IMR-90 (cell line): ENCODE data around the gene GAS6. TPM values are rescaled to one million over a fixed set of nuclear protein-coding genes. Genes with fewer than 3 reads are reported as not detected.

Experiments used
- ATAC-seq: fragments of 200-7000 bp; cut with Tn5 transposase; 2 replicates; pipeline ENCODE4 v1.9.1; 2020; ENCODE audit warnings: low read depth, mild to moderate bottlenecking, moderate library complexity
- BruUV-seq: library from RNA; stranded (reverse); fragments of 400-500 nt; replicated peaks from 2 replicates; lab custom pipeline; 2021; lab: Mats Ljungman, UMichigan
- CTCF ChIA-PET: fragments of 300-600 bp; formaldehyde crosslinking; extraction: SDS; loops from one replicate; lab custom pipeline; 2021; ENCODE audit warnings: antibody characterized with exemption; lab: Yijun Ruan, JAX
- POLR2A ChIA-PET: fragments of 300-600 bp; sonication (Branson Sonifier 250); formaldehyde crosslinking; loops from one replicate; lab custom pipeline; 2022; ENCODE audit warnings: antibody characterized with exemption; ENCODE audit not compliant: unreplicated experiment; lab: Charles Lee
- DNase-seq: peaks from one replicate; pipeline ENCODE4 v3.0.0; 2013
- H2AFZ ChIP-seq: replicated peaks from 2 replicates; pipeline ENCODE3; 2013; ENCODE audit warnings: low read length, mild to moderate bottlenecking; ENCODE audit not compliant: poor library complexity
- H2AK5ac ChIP-seq: 2 replicates; pipeline ENCODE4 v1.6.1; 2013; ENCODE audit warnings: low read depth, low read length, inconsistent platforms
- H2AK9ac ChIP-seq: replicated peaks from 2 replicates; pipeline ENCODE3; 2013; ENCODE audit warnings: mild to moderate bottlenecking, low read depth, low read length, moderate library complexity; ENCODE audit not compliant: poor library complexity
- H2BK120ac ChIP-seq: 2 replicates; pipeline ENCODE4 v1.6.1; 2013; ENCODE audit warnings: low read depth, low read length, inconsistent platforms
- H2BK15ac ChIP-seq: 3 replicates; pipeline ENCODE4 v1.6.1; 2013; ENCODE audit warnings: low read depth, low read length, inconsistent platforms
- H2BK20ac ChIP-seq: 2 replicates; pipeline ENCODE4 v1.6.1; 2013; ENCODE audit warnings: low read depth, mild to moderate bottlenecking, inconsistent platforms, low read length, moderate library complexity
- H2BK5ac ChIP-seq: 2 replicates; pipeline ENCODE4 v1.6.1; 2013; ENCODE audit warnings: mild to moderate bottlenecking, low read depth, low read length, inconsistent platforms; ENCODE audit not compliant: poor library complexity, severe bottlenecking
- H3K14ac ChIP-seq: replicated peaks from 2 replicates; pipeline ENCODE4 v1.6.1; 2013; ENCODE audit warnings: low read depth, low read length, inconsistent platforms
- H3K18ac ChIP-seq: 2 replicates; pipeline ENCODE4 v1.6.1; 2013; ENCODE audit warnings: low read depth, low read length, control low read depth
- H3K23ac ChIP-seq: 2 replicates; pipeline ENCODE4 v1.6.1; 2013; ENCODE audit warnings: low read depth, low read length, inconsistent platforms
- H3K27ac ChIP-seq: 2 replicates; pipeline ENCODE4 v1.5.1; 2013; ENCODE audit warnings: mild to moderate bottlenecking, control low read depth, low read length; ENCODE audit not compliant: insufficient read depth
- H3K27me3 ChIP-seq: 2 replicates; pipeline ENCODE4 v1.6.1; 2013; ENCODE audit warnings: low read length; ENCODE audit not compliant: control insufficient read depth, insufficient read depth
- H3K36me3 ChIP-seq: 2 replicates; pipeline ENCODE4 v1.6.1; 2013; ENCODE audit warnings: low read length, mixed read lengths; ENCODE audit not compliant: control insufficient read depth, insufficient read depth
- H3K4ac ChIP-seq: 2 replicates; pipeline ENCODE4 v1.6.1; 2013; ENCODE audit warnings: low read depth, low read length, inconsistent platforms
- H3K4me1 ChIP-seq: 2 replicates; pipeline ENCODE4 v1.6.1; 2013; ENCODE audit warnings: low read length, mixed read lengths; ENCODE audit not compliant: control insufficient read depth, insufficient read depth
- H3K4me2 ChIP-seq: 2 replicates; pipeline ENCODE4 v1.6.1; 2013; ENCODE audit warnings: low read depth, mild to moderate bottlenecking, control low read depth, low read length, moderate library complexity
- H3K4me3 ChIP-seq: 2 replicates; pipeline ENCODE4 v1.5.1; 2013; ENCODE audit warnings: low read depth, mild to moderate bottlenecking, control low read depth, low read length, moderate library complexity; ENCODE audit not compliant: insufficient read depth
- H3K56ac ChIP-seq: 2 replicates; pipeline ENCODE4 v1.6.1; 2013; ENCODE audit warnings: low read length, inconsistent platforms; ENCODE audit not compliant: insufficient read depth; ENCODE audit errors: extremely low read depth
- H3K79me1 ChIP-seq, 2 experiments: 2 replicates each; pipeline ENCODE4 v1.6.1; 2013; ENCODE audit warnings: low read length in 2 of 2, inconsistent platforms in 1 of 2, low read depth in 1 of 2
- H3K9ac ChIP-seq: 2 replicates; pipeline ENCODE4 v1.6.1; 2013; ENCODE audit warnings: low read depth, low read length, control low read depth
- H3K9me1 ChIP-seq: 2 replicates; pipeline ENCODE4 v1.6.1; 2013; ENCODE audit warnings: low read length, inconsistent platforms; ENCODE audit not compliant: insufficient read depth
- H3K9me3 ChIP-seq: 2 replicates; pipeline ENCODE4 v1.6.1; 2013; ENCODE audit warnings: low read length; ENCODE audit not compliant: control insufficient read depth, insufficient read depth
- H4K20me1 ChIP-seq: 2 replicates; pipeline ENCODE4 v1.6.1; 2013; ENCODE audit warnings: low read length, inconsistent platforms; ENCODE audit not compliant: insufficient read depth
- H4K5ac ChIP-seq: 2 replicates; pipeline ENCODE4 v1.6.1; 2013; ENCODE audit warnings: mild to moderate bottlenecking, low read depth, low read length, control low read depth
- H4K8ac ChIP-seq, 2 experiments: 2 replicates each; pipeline ENCODE4 v1.6.1; 2013; ENCODE audit warnings: low read depth in 2 of 2, low read length in 2 of 2, control low read depth in 1 of 2, inconsistent platforms in 1 of 2
- H4K91ac ChIP-seq: 2 replicates; pipeline ENCODE4 v1.6.1; 2013; ENCODE audit warnings: low read depth, low read length, inconsistent platforms; ENCODE audit not compliant: insufficient read depth
- BHLHE40 ChIP-seq: fragments of 150-350 bp; IDR thresholded peaks from 2 replicates; pipeline ENCODE4 v1.6.1; 2016; ENCODE audit warnings: mild to moderate bottlenecking, low read depth, low read length
- CEBPB ChIP-seq: IDR thresholded peaks from 2 replicates; pipeline ENCODE4 v1.6.1; 2012; ENCODE audit warnings: low read depth, low read length, improper control_type of control experiment
- CHD1 ChIP-seq: IDR thresholded peaks from 2 replicates; pipeline ENCODE4 v1.6.1; 2012; ENCODE audit warnings: low read depth, low read length, improper control_type of control experiment
- ELK1 ChIP-seq: fragments of 150-350 bp; IDR thresholded peaks from 2 replicates; pipeline ENCODE4 v1.6.1; 2016; ENCODE audit warnings: low read depth, mild to moderate bottlenecking, low read length, moderate library complexity, borderline replicate concordance
- FOS ChIP-seq: fragments of 150-350 bp; IDR thresholded peaks from 2 replicates; pipeline ENCODE4 v1.6.1; 2016; ENCODE audit warnings: low read depth, low read length
- MAFK ChIP-seq: IDR thresholded peaks from 2 replicates; pipeline ENCODE4 v1.6.1; 2012; ENCODE audit warnings: low read depth, low read length, improper control_type of control experiment
- MAZ ChIP-seq: IDR thresholded peaks from 2 replicates; pipeline ENCODE4 v1.6.1; 2012; ENCODE audit warnings: low read depth, mild to moderate bottlenecking, low read length, improper control_type of control experiment, moderate library complexity, borderline replicate concordance
- MXI1 ChIP-seq: IDR thresholded peaks from 2 replicates; pipeline ENCODE4 v1.6.1; 2012; ENCODE audit warnings: low read depth, mild to moderate bottlenecking, low read length, moderate library complexity, borderline replicate concordance
- NFE2L2 ChIP-seq: fragments of 150-350 bp; IDR thresholded peaks from 2 replicates; pipeline ENCODE4 v1.6.1; 2016; ENCODE audit warnings: low read depth, mild to moderate bottlenecking, low read length
- RAD21 ChIP-seq: IDR thresholded peaks from 2 replicates; pipeline ENCODE4 v1.6.1; 2012; ENCODE audit warnings: low read length, improper control_type of control experiment
- RCOR1 ChIP-seq: IDR thresholded peaks from 2 replicates; pipeline ENCODE4 v1.6.1; 2012; ENCODE audit warnings: mild to moderate bottlenecking, low read length, improper control_type of control experiment; ENCODE audit not compliant: insufficient replicate concordance
- RFX5 ChIP-seq: IDR thresholded peaks from 2 replicates; pipeline ENCODE4 v1.8.0; 2012; ENCODE audit warnings: low read depth, mild to moderate bottlenecking, low read length, moderate library complexity
- SMC3 ChIP-seq: fragments of 150-350 bp; IDR thresholded peaks from 2 replicates; pipeline ENCODE4 v1.6.1; 2016; ENCODE audit warnings: low read depth, mild to moderate bottlenecking, antibody characterized with exemption, low read length, moderate library complexity
- WGBS, 2 experiments: methylation state at CpG; one replicate each; pipeline versions ENCODE4 v1.1.5 to v1.1.7; 2013; ENCODE audit warnings: missing lambda C conversion rate in 2 of 2; ENCODE audit not compliant: insufficient read length in 1 of 2; ENCODE audit errors: extremely low coverage in 2 of 2; 5-methylcytosine and 5-hydroxymethylcytosine counted together
- dilution Hi-C: fragments of 300-500 bp; cut with HindIII; formaldehyde crosslinking; loops from one replicate; pipeline ENCODE4 v1.14.3; 2018; ENCODE audit warnings: low sequenced_read_pairs; ENCODE audit not compliant: unreplicated experiment
- in situ Hi-C: fragments of 300-500 bp; cut with MboI; formaldehyde crosslinking; loops from 3 replicates; pipeline ENCODE4 v1.14.3; 2019; ENCODE audit warnings: low sequenced_read_pairs, inconsistent platforms, mixed read lengths
- intact Hi-C: fragments of 100-400 bp; cut with micrococcal nuclease; formaldehyde crosslinking; loops from 2 replicates; pipeline ENCODE4 v1.10.0; 2022
- polyA plus RNA-seq, 3 experiments: library from polyadenylated mRNA; depleted of rRNA; stranded (reverse); fragments of >200 nt; gene quantifications; 2 replicates each; pipeline ENCODE4 v1.2.3, GENCODE V29; 2012; ENCODE audit warnings: low replicate concordance in 1 of 3
- total RNA-seq: library from RNA; depleted of rRNA; stranded (reverse); fragments of >200 nt; gene quantifications from 2 replicates; pipeline ENCODE4 v1.2.3, GENCODE V29; 2012
- TF ChIP-seq, protein P1 (sequence below): fragments of 150-350 bp; IDR thresholded peaks from 2 replicates; pipeline ENCODE4 v1.6.1; 2017; ENCODE audit warnings: mild to moderate bottlenecking, antibody characterized with exemption, low read length, low read depth
- TF ChIP-seq, protein P2 (sequence below): conservative IDR thresholded peaks from 2 replicates; pipeline ENCODE4 v1.5.1; 2012; ENCODE audit warnings: mild to moderate bottlenecking, low read depth, low read length, improper control_type of control experiment

Gene GAS6
- total and polyA plus RNA-seq, 2 of the 4 experiments (the other 2 are of a cell fraction), result 220 to 823 TPM

DNA sequence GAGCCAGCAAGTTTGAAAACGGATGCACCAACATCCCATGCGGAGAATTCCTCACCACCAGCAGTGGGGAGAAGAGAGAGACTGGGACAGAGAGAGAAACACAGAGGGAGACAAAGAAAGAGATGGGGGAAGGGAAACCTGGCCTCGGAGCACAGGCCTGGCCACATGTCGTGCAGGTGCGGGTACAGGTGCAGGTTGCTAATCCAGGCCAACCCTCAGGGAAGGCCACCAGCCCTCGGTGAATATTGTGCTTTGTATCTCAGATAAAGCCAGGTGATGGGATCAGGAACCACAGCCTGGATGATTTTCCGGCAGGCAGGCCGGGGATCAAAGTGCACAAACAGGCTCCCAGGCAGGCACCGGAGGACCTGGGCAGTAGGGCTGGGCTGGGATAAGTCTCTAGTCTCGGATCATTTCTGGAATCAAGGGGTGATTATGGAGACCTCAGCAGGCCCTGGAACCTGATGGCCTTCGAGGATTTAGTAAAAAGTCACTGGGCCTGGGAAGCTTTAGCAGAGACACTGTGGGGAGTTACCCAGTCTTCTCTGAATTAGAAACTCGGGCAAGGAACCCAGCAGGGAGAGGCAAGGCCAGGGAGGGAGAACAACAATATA lies 3.7 kb downstream of the GAS6 start:
- Histone ChIP-seq H3K9me3 (no peaks in the 10 kb centered on the region), H2AFZ (no peak overlapping the region), H4K5ac (peak overlapping the region; percentile 3), H2BK15ac (peak overlapping the region; percentile 5; the same call in 2 of the 3 replicates), H2AK9ac (peak overlapping the region; percentile 47), H4K91ac (peak overlapping the region; percentile 54), H2BK5ac (peak overlapping the region; percentile 100), H3K4me1 (peaks cover 43% of the 10 kb centered on the region), H3K4ac (peak overlapping the region; percentile 89), H3K9ac (peak overlapping the region; percentile 97), H3K27ac (peak overlapping the region; percentile 97), H3K18ac (peak overlapping the region; percentile 20), H3K9me1 (peaks cover 31% of the 10 kb centered on the region), H2BK120ac (peak overlapping the region; percentile 30; the same call in 1 of the 2 replicates), H3K4me2 (peak overlapping the region; percentile 83), H3K14ac (peak overlapping the region; percentile 73), H3K56ac (peak overlapping the region; percentile 39; the same call in 1 of the 2 replicates), H3K4me3 (peak overlapping the region; percentile 93; the same call in 1 of the 2 replicates), H3K23ac (peak overlapping the region; percentile 29), H2BK20ac (no peak overlapping the region), H3K79me1 (peaks cover 8 to 67% of the 10 kb centered on the region in 2 experiments), H4K8ac (peak overlapping the region; percentile 28 to 83; a peak in 2 of 4 replicates), H2AK5ac (peak overlapping the region; percentile 29), H4K20me1 (peaks cover 76% of the 10 kb centered on the region), H3K36me3 (peaks cover 30% of the 10 kb centered on the region), H3K27me3 (no peaks in the 10 kb centered on the region)
- dilution Hi-C loops (no loop called here), intact Hi-C loops (loop anchor here (5.0 kb wide), 2 partner anchors 87 to 367 kb away; no protein-coding TSS in a partner anchor), in situ Hi-C loops (no loop called here)
- BruUV-seq, result no TSS peak
- ChIA-PET POLR2A (no interaction called here), CTCF (no interaction called here)
- TF ChIP-seq FOS (no peak), CHD1 (no peak), MXI1 (no peak), MAZ (no peak), BHLHE40 (no peak), RCOR1 (no peak), NFE2L2 (no peak), RFX5 (no peak), SMC3 (no peak), ELK1 (no peak), CEBPB (no peak), RAD21 (no peak), MAFK (no peak)
- TF ChIP-seq, protein P1, sequence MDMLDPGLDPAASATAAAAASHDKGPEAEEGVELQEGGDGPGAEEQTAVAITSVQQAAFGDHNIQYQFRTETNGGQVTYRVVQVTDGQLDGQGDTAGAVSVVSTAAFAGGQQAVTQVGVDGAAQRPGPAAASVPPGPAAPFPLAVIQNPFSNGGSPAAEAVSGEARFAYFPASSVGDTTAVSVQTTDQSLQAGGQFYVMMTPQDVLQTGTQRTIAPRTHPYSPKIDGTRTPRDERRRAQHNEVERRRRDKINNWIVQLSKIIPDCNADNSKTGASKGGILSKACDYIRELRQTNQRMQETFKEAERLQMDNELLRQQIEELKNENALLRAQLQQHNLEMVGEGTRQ, result no peak
- TF ChIP-seq, protein P2, sequence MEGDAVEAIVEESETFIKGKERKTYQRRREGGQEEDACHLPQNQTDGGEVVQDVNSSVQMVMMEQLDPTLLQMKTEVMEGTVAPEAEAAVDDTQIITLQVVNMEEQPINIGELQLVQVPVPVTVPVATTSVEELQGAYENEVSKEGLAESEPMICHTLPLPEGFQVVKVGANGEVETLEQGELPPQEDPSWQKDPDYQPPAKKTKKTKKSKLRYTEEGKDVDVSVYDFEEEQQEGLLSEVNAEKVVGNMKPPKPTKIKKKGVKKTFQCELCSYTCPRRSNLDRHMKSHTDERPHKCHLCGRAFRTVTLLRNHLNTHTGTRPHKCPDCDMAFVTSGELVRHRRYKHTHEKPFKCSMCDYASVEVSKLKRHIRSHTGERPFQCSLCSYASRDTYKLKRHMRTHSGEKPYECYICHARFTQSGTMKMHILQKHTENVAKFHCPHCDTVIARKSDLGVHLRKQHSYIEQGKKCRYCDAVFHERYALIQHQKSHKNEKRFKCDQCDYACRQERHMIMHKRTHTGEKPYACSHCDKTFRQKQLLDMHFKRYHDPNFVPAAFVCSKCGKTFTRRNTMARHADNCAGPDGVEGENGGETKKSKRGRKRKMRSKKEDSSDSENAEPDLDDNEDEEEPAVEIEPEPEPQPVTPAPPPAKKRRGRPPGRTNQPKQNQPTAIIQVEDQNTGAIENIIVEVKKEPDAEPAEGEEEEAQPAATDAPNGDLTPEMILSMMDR, result no peak
- 68% methylated on average over 8 of the region's 12 CpGs; no CpG with 5 or more reads in 1 of the 2 experiments for WGBS, 2 experiments
- ATAC-seq, result no peak
- DNase-seq, result no peak
